IMR-90 (cell line): Measurements from ENCODE around the gene GPR45. TPM values are rescaled to one million over a fixed set of nuclear protein-coding genes. Genes with fewer than 3 reads are reported as not detected.

Source experiments
- ATAC-seq: fragments of 200-7000 bp; cut with Tn5 transposase; 2 replicates; pipeline ENCODE4 v1.9.1; 2020; ENCODE audit warnings: low read depth, mild to moderate bottlenecking, moderate library complexity
- Bru-seq: library from RNA; stranded (reverse); fragments of 400-500 nt; gene quantifications from one replicate; lab custom pipeline; 2021; lab: Mats Ljungman, UMichigan
- BruChase-seq, 2 experiments: library from RNA; stranded (reverse); fragments of 400-500 nt; gene quantifications; one replicate each; lab custom pipeline; 2021; lab: Mats Ljungman, UMichigan
- BruUV-seq: library from RNA; stranded (reverse); fragments of 400-500 nt; replicated peaks from 2 replicates; lab custom pipeline; 2021; lab: Mats Ljungman, UMichigan
- CTCF ChIA-PET: fragments of 300-600 bp; formaldehyde crosslinking; extraction: SDS; loops from one replicate; lab custom pipeline; 2021; ENCODE audit warnings: antibody characterized with exemption; lab: Yijun Ruan, JAX
- POLR2A ChIA-PET: fragments of 300-600 bp; sonication (Branson Sonifier 250); formaldehyde crosslinking; loops from one replicate; lab custom pipeline; 2022; ENCODE audit warnings: antibody characterized with exemption; ENCODE audit not compliant: unreplicated experiment; lab: Charles Lee
- DNase-seq: peaks from one replicate; pipeline ENCODE4 v3.0.0; 2013
- H2AFZ ChIP-seq: replicated peaks from 2 replicates; pipeline ENCODE3; 2013; ENCODE audit warnings: low read length, mild to moderate bottlenecking; ENCODE audit not compliant: poor library complexity
- H2AK5ac ChIP-seq: 2 replicates; pipeline ENCODE4 v1.6.1; 2013; ENCODE audit warnings: low read depth, low read length, inconsistent platforms
- H2AK9ac ChIP-seq: replicated peaks from 2 replicates; pipeline ENCODE3; 2013; ENCODE audit warnings: mild to moderate bottlenecking, low read depth, low read length, moderate library complexity; ENCODE audit not compliant: poor library complexity
- H2BK120ac ChIP-seq: 2 replicates; pipeline ENCODE4 v1.6.1; 2013; ENCODE audit warnings: low read depth, low read length, inconsistent platforms
- H2BK15ac ChIP-seq: 3 replicates; pipeline ENCODE4 v1.6.1; 2013; ENCODE audit warnings: low read depth, low read length, inconsistent platforms
- H2BK20ac ChIP-seq: 2 replicates; pipeline ENCODE4 v1.6.1; 2013; ENCODE audit warnings: low read depth, mild to moderate bottlenecking, inconsistent platforms, low read length, moderate library complexity
- H2BK5ac ChIP-seq: 2 replicates; pipeline ENCODE4 v1.6.1; 2013; ENCODE audit warnings: mild to moderate bottlenecking, low read depth, low read length, inconsistent platforms; ENCODE audit not compliant: poor library complexity, severe bottlenecking
- H3K14ac ChIP-seq: replicated peaks from 2 replicates; pipeline ENCODE4 v1.6.1; 2013; ENCODE audit warnings: low read depth, low read length, inconsistent platforms
- H3K18ac ChIP-seq: 2 replicates; pipeline ENCODE4 v1.6.1; 2013; ENCODE audit warnings: low read depth, low read length, control low read depth
- H3K23ac ChIP-seq: 2 replicates; pipeline ENCODE4 v1.6.1; 2013; ENCODE audit warnings: low read depth, low read length, inconsistent platforms
- H3K27ac ChIP-seq: 2 replicates; pipeline ENCODE4 v1.5.1; 2013; ENCODE audit warnings: mild to moderate bottlenecking, control low read depth, low read length; ENCODE audit not compliant: insufficient read depth
- H3K27me3 ChIP-seq: 2 replicates; pipeline ENCODE4 v1.6.1; 2013; ENCODE audit warnings: low read length; ENCODE audit not compliant: control insufficient read depth, insufficient read depth
- H3K36me3 ChIP-seq: 2 replicates; pipeline ENCODE4 v1.6.1; 2013; ENCODE audit warnings: low read length, mixed read lengths; ENCODE audit not compliant: control insufficient read depth, insufficient read depth
- H3K4ac ChIP-seq: 2 replicates; pipeline ENCODE4 v1.6.1; 2013; ENCODE audit warnings: low read depth, low read length, inconsistent platforms
- H3K4me1 ChIP-seq: 2 replicates; pipeline ENCODE4 v1.6.1; 2013; ENCODE audit warnings: low read length, mixed read lengths; ENCODE audit not compliant: control insufficient read depth, insufficient read depth
- H3K4me2 ChIP-seq: 2 replicates; pipeline ENCODE4 v1.6.1; 2013; ENCODE audit warnings: low read depth, mild to moderate bottlenecking, control low read depth, low read length, moderate library complexity
- H3K4me3 ChIP-seq: 2 replicates; pipeline ENCODE4 v1.5.1; 2013; ENCODE audit warnings: low read depth, mild to moderate bottlenecking, control low read depth, low read length, moderate library complexity; ENCODE audit not compliant: insufficient read depth
- H3K56ac ChIP-seq: 2 replicates; pipeline ENCODE4 v1.6.1; 2013; ENCODE audit warnings: low read length, inconsistent platforms; ENCODE audit not compliant: insufficient read depth; ENCODE audit errors: extremely low read depth
- H3K79me1 ChIP-seq, 2 experiments: 2 replicates each; pipeline ENCODE4 v1.6.1; 2013; ENCODE audit warnings: low read length in 2 of 2, inconsistent platforms in 1 of 2, low read depth in 1 of 2
- H3K9ac ChIP-seq: 2 replicates; pipeline ENCODE4 v1.6.1; 2013; ENCODE audit warnings: low read depth, low read length, control low read depth
- H3K9me1 ChIP-seq: 2 replicates; pipeline ENCODE4 v1.6.1; 2013; ENCODE audit warnings: low read length, inconsistent platforms; ENCODE audit not compliant: insufficient read depth
- H3K9me3 ChIP-seq: 2 replicates; pipeline ENCODE4 v1.6.1; 2013; ENCODE audit warnings: low read length; ENCODE audit not compliant: control insufficient read depth, insufficient read depth
- H4K20me1 ChIP-seq: 2 replicates; pipeline ENCODE4 v1.6.1; 2013; ENCODE audit warnings: low read length, inconsistent platforms; ENCODE audit not compliant: insufficient read depth
- H4K5ac ChIP-seq: 2 replicates; pipeline ENCODE4 v1.6.1; 2013; ENCODE audit warnings: mild to moderate bottlenecking, low read depth, low read length, control low read depth
- H4K8ac ChIP-seq, 2 experiments: 2 replicates each; pipeline ENCODE4 v1.6.1; 2013; ENCODE audit warnings: low read depth in 2 of 2, low read length in 2 of 2, control low read depth in 1 of 2, inconsistent platforms in 1 of 2
- H4K91ac ChIP-seq: 2 replicates; pipeline ENCODE4 v1.6.1; 2013; ENCODE audit warnings: low read depth, low read length, inconsistent platforms; ENCODE audit not compliant: insufficient read depth
- CEBPB ChIP-seq: IDR thresholded peaks from 2 replicates; pipeline ENCODE4 v1.6.1; 2012; ENCODE audit warnings: low read depth, low read length, improper control_type of control experiment
- CHD1 ChIP-seq: IDR thresholded peaks from 2 replicates; pipeline ENCODE4 v1.6.1; 2012; ENCODE audit warnings: low read depth, low read length, improper control_type of control experiment
- FOS ChIP-seq: fragments of 150-350 bp; IDR thresholded peaks from 2 replicates; pipeline ENCODE4 v1.6.1; 2016; ENCODE audit warnings: low read depth, low read length
- MAFK ChIP-seq: IDR thresholded peaks from 2 replicates; pipeline ENCODE4 v1.6.1; 2012; ENCODE audit warnings: low read depth, low read length, improper control_type of control experiment
- MAZ ChIP-seq: IDR thresholded peaks from 2 replicates; pipeline ENCODE4 v1.6.1; 2012; ENCODE audit warnings: low read depth, mild to moderate bottlenecking, low read length, improper control_type of control experiment, moderate library complexity, borderline replicate concordance
- MXI1 ChIP-seq: IDR thresholded peaks from 2 replicates; pipeline ENCODE4 v1.6.1; 2012; ENCODE audit warnings: low read depth, mild to moderate bottlenecking, low read length, moderate library complexity, borderline replicate concordance
- NFE2L2 ChIP-seq: fragments of 150-350 bp; IDR thresholded peaks from 2 replicates; pipeline ENCODE4 v1.6.1; 2016; ENCODE audit warnings: low read depth, mild to moderate bottlenecking, low read length
- POLR2A ChIP-seq: IDR thresholded peaks from 2 replicates; pipeline ENCODE4 v1.6.1; 2012; ENCODE audit warnings: mild to moderate bottlenecking, low read depth, low read length
- RAD21 ChIP-seq: IDR thresholded peaks from 2 replicates; pipeline ENCODE4 v1.6.1; 2012; ENCODE audit warnings: low read length, improper control_type of control experiment
- RCOR1 ChIP-seq: IDR thresholded peaks from 2 replicates; pipeline ENCODE4 v1.6.1; 2012; ENCODE audit warnings: mild to moderate bottlenecking, low read length, improper control_type of control experiment; ENCODE audit not compliant: insufficient replicate concordance
- RFX5 ChIP-seq: IDR thresholded peaks from 2 replicates; pipeline ENCODE4 v1.8.0; 2012; ENCODE audit warnings: low read depth, mild to moderate bottlenecking, low read length, moderate library complexity
- SMC3 ChIP-seq: fragments of 150-350 bp; IDR thresholded peaks from 2 replicates; pipeline ENCODE4 v1.6.1; 2016; ENCODE audit warnings: low read depth, mild to moderate bottlenecking, antibody characterized with exemption, low read length, moderate library complexity
- USF2 ChIP-seq: fragments of 150-350 bp; IDR thresholded peaks from 2 replicates; pipeline ENCODE4 v1.6.1; 2017; ENCODE audit warnings: mild to moderate bottlenecking, antibody characterized with exemption, low read length, low read depth
- WGBS, 2 experiments: methylation state at CpG; one replicate each; pipeline versions ENCODE4 v1.1.5 to v1.1.7; 2013; ENCODE audit warnings: missing lambda C conversion rate in 2 of 2; ENCODE audit not compliant: insufficient read length in 1 of 2; ENCODE audit errors: extremely low coverage in 2 of 2; 5-methylcytosine and 5-hydroxymethylcytosine counted together
- dilution Hi-C: fragments of 300-500 bp; cut with HindIII; formaldehyde crosslinking; loops from one replicate; pipeline ENCODE4 v1.14.3; 2018; ENCODE audit warnings: low sequenced_read_pairs; ENCODE audit not compliant: unreplicated experiment
- in situ Hi-C: fragments of 300-500 bp; cut with MboI; formaldehyde crosslinking; loops from 3 replicates; pipeline ENCODE4 v1.14.3; 2019; ENCODE audit warnings: low sequenced_read_pairs, inconsistent platforms, mixed read lengths
- intact Hi-C: fragments of 100-400 bp; cut with micrococcal nuclease; formaldehyde crosslinking; loops from 2 replicates; pipeline ENCODE4 v1.10.0; 2022
- long read RNA-seq: library from polyadenylated mRNA; unstranded; transcript quantifications from one replicate; pipeline ENCODE4 v2.0.0, GENCODE V29; 2021; ENCODE audit not compliant: unreplicated experiment
- polyA plus RNA-seq, 3 experiments: library from polyadenylated mRNA; depleted of rRNA; stranded (reverse); fragments of >200 nt; gene quantifications; 2 replicates each; pipeline ENCODE4 v1.2.3, GENCODE V29; 2012; ENCODE audit warnings: low replicate concordance in 1 of 3
- total RNA-seq: library from RNA; depleted of rRNA; stranded (reverse); fragments of >200 nt; gene quantifications from 2 replicates; pipeline ENCODE4 v1.2.3, GENCODE V29; 2012; rRNA removed

The GPR45 gene, protein sequence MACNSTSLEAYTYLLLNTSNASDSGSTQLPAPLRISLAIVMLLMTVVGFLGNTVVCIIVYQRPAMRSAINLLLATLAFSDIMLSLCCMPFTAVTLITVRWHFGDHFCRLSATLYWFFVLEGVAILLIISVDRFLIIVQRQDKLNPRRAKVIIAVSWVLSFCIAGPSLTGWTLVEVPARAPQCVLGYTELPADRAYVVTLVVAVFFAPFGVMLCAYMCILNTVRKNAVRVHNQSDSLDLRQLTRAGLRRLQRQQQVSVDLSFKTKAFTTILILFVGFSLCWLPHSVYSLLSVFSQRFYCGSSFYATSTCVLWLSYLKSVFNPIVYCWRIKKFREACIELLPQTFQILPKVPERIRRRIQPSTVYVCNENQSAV
- total RNA-seq: not detected in 2 replicates
- not detected in 2 replicates for polyA plus RNA-seq (2012; rRNA removed)
- polyA plus RNA-seq (2012; cell fraction: cytosol; rRNA removed): not detected in 2 replicates
- polyA plus RNA-seq (2012; cell fraction: nucleus; rRNA removed; ENCODE audit: low replicate concordance): not detected in 2 replicates
- Bru-seq, nascent RNA: not detected
- not detected for BruChase-seq, experiment 1, labeled RNA remaining after a 6-hour chase
- not detected for BruChase-seq, experiment 2, labeled RNA remaining after a 2-hour chase
- long read RNA-seq: 0 reads

DNA sequence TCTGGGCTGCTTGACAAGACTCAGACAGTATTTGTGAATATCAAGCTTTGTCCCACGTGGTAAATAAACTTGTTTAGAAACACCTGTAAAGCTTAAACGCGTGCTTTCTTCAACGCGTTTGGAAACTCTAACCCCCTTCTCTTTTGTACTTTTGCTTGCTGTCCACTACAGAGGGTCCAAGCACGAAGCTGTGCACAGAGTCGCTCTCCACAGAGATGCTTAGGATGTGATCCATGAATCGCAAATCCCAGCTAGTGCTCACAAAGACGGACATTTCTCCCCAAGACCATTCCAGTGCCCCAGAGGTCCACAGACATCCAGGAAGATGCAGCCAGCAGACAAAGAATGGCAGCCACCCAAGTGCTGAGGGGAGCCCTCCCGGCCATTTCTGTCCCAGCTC, at the start of gene GPR45:
TSS of gene GPR45 (plus strand) at position 301 of the 400 bp plus-strand sequence. CDS start 116 bp downstream, outside the sequence.
- dilution Hi-C loops (no loop called here), intact Hi-C loops (no loop called here), in situ Hi-C loops (no loop called here)
- ATAC-seq (no peak), DNase-seq (no peak)
- Histone ChIP-seq H2AK5ac (no peak within 1 kb of the TSS), H3K18ac (no peak within 1 kb of the TSS), H2BK5ac (no peak within 1 kb of the TSS), H4K91ac (no peak within 1 kb of the TSS), H3K27ac (no peak within 1 kb of the TSS), H3K4ac (no peak within 1 kb of the TSS; the same call in 1 of the 2 replicates), H4K20me1 (no peaks in the 10 kb centered on the region), H2BK120ac (peak within 1 kb of the TSS; percentile 73; the same call in 1 of the 2 replicates), H3K27me3 (peaks cover 9% of the 10 kb centered on the region), H2AK9ac (no peak within 1 kb of the TSS), H3K4me2 (no peak within 1 kb of the TSS), H3K9me1 (0 out of 2 replicates have a peak, but pooled peaks cover 3% of the 10 kb centered on the region), H2BK20ac (0 out of 2 replicates have a peak within 1 kb of the TSS, but pooled peaks have one; percentile 36), H3K9ac (no peak within 1 kb of the TSS), H3K14ac (no peak within 1 kb of the TSS), H3K56ac (no peak within 1 kb of the TSS), H4K5ac (no peak within 1 kb of the TSS), H3K4me1 (0 out of 2 replicates have a peak, but pooled peaks cover 1% of the 10 kb centered on the region), H3K79me1 (no peaks in the 10 kb centered on the region), H3K36me3 (no peaks in the 10 kb centered on the region), H2BK15ac (no peak within 1 kb of the TSS), H3K9me3 (no peaks in the 10 kb centered on the region), H3K4me3 (no peak within 1 kb of the TSS), H2AFZ (peak within 1 kb of the TSS; percentile 10), H4K8ac (no peak within 1 kb of the TSS), H3K23ac (no peak within 1 kb of the TSS)
- no peak for TF ChIP-seq RCOR1
- TF ChIP-seq POLR2A: no peak
- TF ChIP-seq CHD1: no peak
- TF ChIP-seq FOS: no peak
- no peak for TF ChIP-seq MAZ
- no peak for TF ChIP-seq MAFK
- TF ChIP-seq RFX5: no peak
- TF ChIP-seq MXI1: no peak
- no peak for TF ChIP-seq USF2
- no peak for TF ChIP-seq SMC3
- TF ChIP-seq RAD21: no peak
- TF ChIP-seq NFE2L2: no peak
- TF ChIP-seq CEBPB: no peak
- ChIA-PET POLR2A (no interaction called here), CTCF (no interaction called here)
- 86% methylated on average over 3 of the region's 10 CpGs; no CpG with 5 or more reads in 1 of the 2 experiments for WGBS, 2 experiments
- no TSS peak for BruUV-seq
